Testis (tissue), 5 donors: ENCODE data around the gene DIDO1. TPM values are rescaled to one million over a fixed set of nuclear protein-coding genes. Genes with fewer than 3 reads are reported as not detected.

Experiments
- DNase-seq: peaks from one replicate; pipeline ENCODE4 v3.0.0-alpha.2; 2019
- H3K27ac ChIP-seq, 2 donors: fragments of 200-600 bp; sonication (generic); one replicate each; pipeline ENCODE4 v1.5.1; 2019
- H3K27me3 ChIP-seq: fragments of 200-600 bp; sonication (generic); one replicate; pipeline ENCODE4 v1.5.1; 2019
- H3K36me3 ChIP-seq: fragments of 200-600 bp; sonication (generic); one replicate; pipeline ENCODE4 v1.5.1; 2017; ENCODE audit warnings: low read depth; ENCODE audit errors: missing control alignments
- H3K4me1 ChIP-seq: fragments of 200-600 bp; sonication (generic); one replicate; pipeline ENCODE4 v1.5.1; 2019
- H3K4me3 ChIP-seq, 2 donors: fragments of 200-600 bp; sonication (generic); one replicate each; pipeline ENCODE4 v1.5.1; 2017 to 2019
- H3K9me3 ChIP-seq: fragments of 200-600 bp; sonication (generic); one replicate; pipeline ENCODE4 v1.5.1; 2017
- POLR2A ChIP-seq: fragments of 450-650 bp; IDR thresholded peaks from one replicate; pipeline ENCODE4 v1.6.1; 2017; ENCODE audit warnings: antibody characterized with exemption, mild to moderate bottlenecking, moderate library complexity
- WGBS, 2 donors: methylation state at CpG; one replicate each; pipeline ENCODE4 v1.1.5; 2018; 5-methylcytosine and 5-hydroxymethylcytosine counted together
- intact Hi-C: fragments of 100-400 bp; cut with DNase I; formaldehyde crosslinking; loops from one replicate; pipeline ENCODE4 v1.15.1; 2023; ENCODE audit warnings: low total_unique reads
- long read RNA-seq, 2 donors: transcript quantifications; one replicate each; lab custom pipeline, GENCODE V29; 2026
- polyA plus RNA-seq: library from polyadenylated mRNA; stranded (reverse); fragments of 350-450 nt; fragmentation: Illumina TruSeq; extraction: RNeasy Lipid Tissue Mini Kit (QIAGEN cat#74804); gene quantifications from one replicate; pipeline ENCODE4 v1.2.3, GENCODE V29; 2014; ENCODE audit warnings: low read depth, low replicate concordance; ENCODE audit not compliant: insufficient read depth
- total RNA-seq, 2 donors: library from RNA; depleted of rRNA; stranded (reverse); fragments of >200 nt; gene quantifications; one replicate each; pipeline ENCODE4 v1.2.3, GENCODE V29; 2016
- TF ChIP-seq, protein P1 (sequence below), 3 experiments: fragments of 450-650 bp in 2 of 3; fragments of 200-600 bp in 1 of 3; sonication (generic) in 1 of 3; IDR thresholded peaks; one replicate each; pipeline ENCODE4 v1.5.1; 2016 to 2019; ENCODE audit warnings: antibody characterized with exemption in 3 of 3, mild to moderate bottlenecking in 2 of 3, moderate library complexity in 1 of 3

DIDO1 gene
- total RNA-seq = 10 to 100 TPM; 98.6 to 99.7 TPM
- 50.5 TPM for polyA plus RNA-seq
- long read RNA-seq, donor 1, partial matches to known transcripts = 85 of 118 reads
- long read RNA-seq, donor 1, other reads (novel, unspliced or antisense) = 28 of 118 reads
- long read RNA-seq, donor 2, partial matches to known transcripts = 0 of 4 reads
- long read RNA-seq, donor 2, other reads (novel, unspliced or antisense) = 0 of 4 reads

DNA sequence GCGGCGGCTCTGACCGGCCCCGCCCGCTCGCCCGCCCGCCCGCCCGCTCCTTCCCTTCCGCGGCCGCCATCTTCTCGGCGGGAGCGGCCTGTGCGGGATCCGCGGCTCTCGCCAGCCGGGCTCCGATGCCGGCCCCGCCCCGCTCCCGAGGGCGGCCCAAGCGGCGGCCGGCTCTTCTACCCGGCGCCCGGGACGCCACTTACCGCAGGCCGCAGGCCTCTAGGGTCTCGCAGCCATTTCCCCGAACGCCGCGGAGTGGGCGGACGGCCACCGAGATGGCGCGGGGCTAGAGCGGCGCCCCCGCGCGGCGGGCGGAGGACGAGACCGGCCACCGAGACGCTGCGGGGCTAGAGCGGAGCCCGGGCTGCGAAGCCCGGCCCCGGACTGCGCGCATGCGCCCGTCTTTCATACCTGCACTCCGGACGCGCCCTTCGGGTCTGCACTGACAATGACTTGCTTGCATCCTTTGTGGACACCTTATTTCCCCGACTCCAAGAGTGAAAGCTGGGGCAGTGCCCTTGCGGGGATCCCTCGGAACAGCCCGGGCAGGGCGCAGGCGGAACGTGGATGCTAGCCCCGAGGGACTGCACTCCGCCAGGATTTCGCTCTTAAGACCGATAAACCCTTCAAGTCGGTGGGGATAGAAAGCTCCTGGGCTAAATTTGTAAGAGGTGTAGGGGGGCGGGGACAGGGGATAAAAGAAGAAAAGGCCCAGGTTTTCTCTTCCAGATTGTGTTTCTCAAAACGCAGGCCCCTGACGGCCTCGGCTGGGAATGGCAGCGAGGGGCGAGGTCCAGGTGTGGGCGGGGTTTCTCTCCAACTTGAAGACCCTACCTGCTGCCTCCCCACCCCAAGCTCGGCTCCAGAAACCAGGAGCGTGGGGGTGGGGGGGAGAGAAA lies at the start of gene DIDO1:
Gene DIDO1, minus strand, starts transcription at position 277 of the 899 bp plus-strand sequence.
- Histone ChIP-seq H3K4me1 (peaks cover 56% of the 10 kb centered on the region), H3K27ac (peak within 1 kb of the TSS; percentile 98 to 99), H3K36me3 (no peaks in the 10 kb centered on the region), H3K4me3 (peak within 1 kb of the TSS; percentile 99 to 100), H3K27me3 (no peaks in the 10 kb centered on the region), H3K9me3 (no peaks in the 10 kb centered on the region)
- peak; percentile 93 for DNase-seq
- intact Hi-C loops = no loop called here
- 1 to 2% methylated on average over 28 to 63 of the region's 92 CpGs for WGBS, 2 donors
- TF ChIP-seq POLR2A = no peak
- TF ChIP-seq, protein P1, sequence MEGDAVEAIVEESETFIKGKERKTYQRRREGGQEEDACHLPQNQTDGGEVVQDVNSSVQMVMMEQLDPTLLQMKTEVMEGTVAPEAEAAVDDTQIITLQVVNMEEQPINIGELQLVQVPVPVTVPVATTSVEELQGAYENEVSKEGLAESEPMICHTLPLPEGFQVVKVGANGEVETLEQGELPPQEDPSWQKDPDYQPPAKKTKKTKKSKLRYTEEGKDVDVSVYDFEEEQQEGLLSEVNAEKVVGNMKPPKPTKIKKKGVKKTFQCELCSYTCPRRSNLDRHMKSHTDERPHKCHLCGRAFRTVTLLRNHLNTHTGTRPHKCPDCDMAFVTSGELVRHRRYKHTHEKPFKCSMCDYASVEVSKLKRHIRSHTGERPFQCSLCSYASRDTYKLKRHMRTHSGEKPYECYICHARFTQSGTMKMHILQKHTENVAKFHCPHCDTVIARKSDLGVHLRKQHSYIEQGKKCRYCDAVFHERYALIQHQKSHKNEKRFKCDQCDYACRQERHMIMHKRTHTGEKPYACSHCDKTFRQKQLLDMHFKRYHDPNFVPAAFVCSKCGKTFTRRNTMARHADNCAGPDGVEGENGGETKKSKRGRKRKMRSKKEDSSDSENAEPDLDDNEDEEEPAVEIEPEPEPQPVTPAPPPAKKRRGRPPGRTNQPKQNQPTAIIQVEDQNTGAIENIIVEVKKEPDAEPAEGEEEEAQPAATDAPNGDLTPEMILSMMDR (IDR thresholded peaks at IDR 0.05) = peak; percentile 36 to 76 (median 58)

DNA sequence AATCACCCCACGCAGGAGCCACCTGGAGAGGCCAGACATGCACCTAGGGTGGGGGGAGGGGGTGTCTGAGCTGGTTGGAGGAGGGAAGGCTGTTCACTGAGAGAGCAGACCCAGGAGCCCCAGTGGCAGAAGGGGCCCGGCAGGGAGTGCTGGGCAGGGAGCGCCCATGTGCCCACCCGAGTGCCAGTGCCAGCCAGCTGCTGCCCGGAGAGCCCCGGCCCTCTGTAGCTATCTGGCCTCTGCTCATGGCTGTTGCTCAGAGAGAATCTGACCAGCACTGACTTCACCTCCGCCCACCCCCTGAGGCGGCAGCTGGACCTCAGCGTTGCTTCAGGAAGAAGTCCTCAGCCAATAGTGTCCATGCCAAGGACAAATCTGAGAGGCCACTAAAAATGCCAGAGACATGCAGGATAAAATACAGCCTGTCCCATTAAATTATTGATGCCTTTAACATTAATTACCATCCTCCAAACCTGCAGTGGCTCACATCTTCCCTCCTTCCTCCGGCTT lies 49.0 kb upstream of the DIDO1 start:
- no peak overlapping the region for H3K4me3 ChIP-seq
- H3K27me3 ChIP-seq = no peaks in the 10 kb centered on the region
- H3K36me3 ChIP-seq = no peaks in the 10 kb centered on the region
- 64 to 67% methylated on average over 10 of the region's 10 CpGs for WGBS, 2 donors
- H3K4me1 ChIP-seq = peaks cover 11% of the 10 kb centered on the region
- no peak for TF ChIP-seq POLR2A
- TF ChIP-seq, protein P1 (IDR thresholded peaks at IDR 0.05) = no peak
- no peak for DNase-seq
- H3K27ac ChIP-seq = no peak overlapping the region
- no peaks in the 10 kb centered on the region for H3K9me3 ChIP-seq
- intact Hi-C loops = no loop called here

DNA sequence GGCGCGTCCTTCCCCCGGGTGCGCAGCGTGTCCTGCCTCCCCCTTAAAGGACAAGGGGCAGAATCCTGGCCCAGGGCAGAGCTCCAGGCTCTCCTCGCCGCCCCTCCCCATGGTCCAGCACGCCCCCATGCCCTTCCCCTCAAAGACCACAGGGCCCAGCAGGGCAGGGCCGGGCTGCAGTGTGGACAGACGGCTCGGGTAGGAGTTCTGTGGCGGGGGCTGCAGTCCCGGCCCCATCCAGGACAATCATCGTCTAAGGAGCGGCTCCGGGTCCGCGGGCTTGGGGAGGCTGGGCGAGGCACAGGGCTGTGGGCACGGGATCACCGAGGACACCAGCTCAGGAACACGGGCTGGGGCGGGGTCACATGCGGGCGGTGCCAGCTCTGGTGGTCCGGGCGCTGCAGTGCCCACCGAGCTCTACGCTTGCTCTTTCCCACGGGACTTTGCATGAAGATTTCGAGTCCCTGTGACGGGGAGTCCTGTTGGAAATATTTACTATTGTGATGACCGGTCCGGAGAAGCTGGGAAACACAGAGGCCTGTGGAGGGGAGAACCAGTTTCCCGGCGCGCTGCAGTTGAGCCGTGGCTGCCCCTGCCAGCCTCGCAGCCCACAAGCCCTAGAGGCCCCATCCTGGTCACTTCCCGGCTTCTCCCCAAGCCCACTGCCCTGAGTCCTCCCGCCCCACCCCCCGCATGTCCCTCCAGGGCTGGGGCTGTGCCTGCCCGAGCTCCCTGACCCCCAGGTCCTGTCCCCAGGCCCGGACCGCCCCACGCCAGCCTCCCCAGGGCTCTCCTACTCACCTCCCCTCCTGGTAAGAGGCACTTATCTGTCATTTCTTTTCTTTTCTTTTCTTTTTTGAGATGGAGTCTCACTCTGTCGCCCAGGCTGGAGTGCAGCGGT lies 46.8 kb upstream of the DIDO1 start:
- Histone ChIP-seq H3K27me3 (no peaks in the 10 kb centered on the region), H3K4me3 (no peak overlapping the region), H3K36me3 (no peaks in the 10 kb centered on the region), H3K27ac (no peak overlapping the region), H3K4me1 (peaks cover 14% of the 10 kb centered on the region), H3K9me3 (no peaks in the 10 kb centered on the region)
- 22 to 48% methylated on average over 17 to 48 of the region's 48 CpGs for WGBS, 2 donors
- intact Hi-C loops = no loop called here
- no peak for TF ChIP-seq POLR2A
- TF ChIP-seq, protein P1 (IDR thresholded peaks at IDR 0.05) = no peak
- DNase-seq = no peak

DNA sequence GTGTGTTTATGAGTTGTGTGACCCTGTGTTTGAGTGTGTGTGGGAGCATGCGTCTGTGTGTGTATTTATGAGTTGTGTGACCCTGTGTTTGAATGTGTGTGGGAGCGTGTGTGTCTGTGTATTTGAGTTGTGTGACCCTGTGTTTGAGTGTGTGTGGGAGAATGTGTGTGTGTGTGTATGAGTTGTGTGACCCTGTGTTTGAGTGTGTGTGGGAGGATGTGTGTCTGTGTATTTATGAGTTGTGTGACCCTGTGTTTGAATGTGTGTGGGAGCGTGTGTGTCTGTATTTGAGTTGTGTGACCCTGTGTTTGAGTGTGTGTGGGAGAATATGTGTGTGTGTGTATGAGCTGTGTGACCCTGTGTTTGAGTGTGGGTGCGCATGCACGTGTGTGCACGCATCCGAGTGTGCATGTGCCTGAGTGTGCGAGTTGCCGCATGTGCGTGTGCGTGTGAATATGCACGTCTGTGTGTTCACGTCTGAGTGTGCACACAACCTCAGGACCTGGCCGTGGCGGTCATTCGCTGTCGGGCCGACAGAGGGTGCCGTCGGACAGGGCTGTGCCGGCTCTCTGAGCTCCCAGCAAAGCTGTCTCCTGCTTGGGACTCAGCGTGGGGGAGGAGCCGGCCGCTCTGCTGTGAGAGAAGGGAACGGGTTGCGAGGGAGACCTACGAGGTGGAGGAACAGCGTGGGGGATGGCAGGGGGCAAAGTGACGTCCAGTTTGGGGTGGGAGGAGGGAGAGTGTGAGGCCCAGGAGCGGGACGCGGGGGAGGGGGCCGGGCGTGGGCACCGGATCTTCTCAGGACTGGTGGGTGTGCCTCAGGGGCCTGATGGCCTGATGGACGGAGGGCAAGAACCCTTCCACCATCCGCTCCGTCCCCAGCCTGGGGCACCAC lies 45.9 kb upstream of the DIDO1 start:
- Histone ChIP-seq H3K4me1 (peaks cover 14% of the 10 kb centered on the region), H3K27me3 (no peaks in the 10 kb centered on the region), H3K4me3 (no peak overlapping the region), H3K9me3 (no peaks in the 10 kb centered on the region), H3K27ac (no peak overlapping the region), H3K36me3 (no peaks in the 10 kb centered on the region)
- TF ChIP-seq, protein P1 (IDR thresholded peaks at IDR 0.05) = peak; percentile 70 to 89 (median 75)
- TF ChIP-seq POLR2A = no peak
- intact Hi-C loops = no loop called here
- WGBS, 2 donors = 7 to 14% methylated on average over 28 to 38 of the region's 38 CpGs
- peak; percentile 90 for DNase-seq
